HG03103 (cell line): ENCODE results near the gene CYTH1.

Source experiments
- ATAC-seq: cut with Tn5 transposase; IDR thresholded peaks from one replicate; pipeline ENCODE4 v1.9.1; 2021; ENCODE audit warnings: low read depth; ENCODE audit not compliant: unreplicated experiment

Gene CYTH1

DNA sequence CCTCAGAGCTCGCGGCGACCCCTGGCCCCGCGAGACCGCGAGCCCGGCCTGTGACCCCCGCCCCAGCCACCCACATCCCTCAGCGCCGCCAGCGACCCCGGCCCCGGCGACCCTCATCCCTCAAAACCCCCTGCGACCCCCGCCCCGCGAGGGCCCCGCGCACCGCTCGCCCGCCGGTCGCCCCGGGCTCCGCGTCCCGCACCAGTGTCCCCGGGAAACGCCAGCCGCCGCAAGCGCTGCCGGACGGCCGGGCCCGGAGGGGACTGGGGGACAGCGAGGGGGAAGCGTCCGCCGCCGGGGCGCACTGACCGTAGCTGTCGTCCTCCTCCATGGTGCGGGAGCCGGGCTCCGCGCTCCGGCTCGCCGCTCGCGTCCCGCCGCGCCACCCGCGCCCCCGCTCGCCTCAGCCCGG is at the start of gene CYTH1:
Gene CYTH1, minus strand, starts transcription at position 381 of the 412 bp plus-strand sequence. Its CDS starts 50 bp downstream, at position 331.
- peak; percentile 10 for ATAC-seq

DNA sequence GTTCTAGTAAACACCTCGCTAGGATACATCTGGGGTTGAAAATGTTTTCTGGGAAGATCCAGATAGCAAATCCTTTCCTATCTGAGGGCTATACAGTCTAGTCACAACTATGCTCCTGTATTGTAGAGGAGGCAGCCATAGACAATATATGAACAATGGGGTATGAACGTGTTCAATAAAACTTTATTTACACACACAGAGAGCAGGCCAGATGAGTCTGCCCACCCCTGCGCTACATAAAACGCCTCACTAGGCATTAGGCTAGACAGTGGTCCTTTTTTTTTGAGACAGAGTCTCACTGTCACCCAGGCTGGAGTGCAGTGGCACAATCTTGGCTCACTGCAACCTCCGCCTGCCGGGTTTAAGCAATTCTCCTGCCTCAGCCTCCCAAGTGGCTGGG is 47.4 kb upstream of the CYTH1 start:
- ATAC-seq = no peak

GRCh38 chr17:78828470-78829185 is 46.6 kb upstream of the CYTH1 start:
- ATAC-seq = no peak

DNA sequence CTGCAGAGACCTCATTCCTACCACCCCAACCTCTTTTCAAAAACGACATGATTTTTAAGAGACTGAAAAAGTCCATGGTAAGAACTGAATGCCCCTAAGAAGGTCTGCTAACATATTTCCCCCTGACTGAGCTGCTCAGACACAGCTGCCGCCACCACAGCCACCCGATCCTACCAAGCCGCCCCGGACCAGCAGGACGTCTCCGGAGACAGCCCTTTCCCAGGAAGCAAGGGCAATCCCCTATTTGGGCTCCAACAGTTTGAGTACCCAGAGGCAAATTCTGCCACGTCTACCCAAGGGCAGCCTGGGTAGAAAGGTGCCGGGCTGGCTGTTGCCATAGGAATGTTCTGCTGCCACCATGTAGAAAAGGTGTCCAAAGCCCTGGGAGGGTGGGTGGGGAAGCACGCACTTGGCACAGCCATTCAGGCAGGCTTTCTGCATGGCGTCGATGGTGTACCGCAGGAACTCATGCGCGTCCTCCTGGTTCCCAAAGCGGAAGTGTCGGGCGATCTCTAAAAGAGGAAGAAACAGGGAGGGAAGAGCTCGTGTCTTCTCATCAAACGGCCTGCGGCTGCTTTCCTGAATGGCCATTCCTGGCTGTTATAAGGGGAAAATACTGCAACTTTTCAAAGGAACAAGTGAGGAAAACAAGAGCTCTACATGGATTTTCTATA is 44.9 kb upstream of the CYTH1 start:
- no peak for ATAC-seq

GRCh38 chr17:78826421-78826820 is 44.3 kb upstream of the CYTH1 start:
- no peak for ATAC-seq

DNA sequence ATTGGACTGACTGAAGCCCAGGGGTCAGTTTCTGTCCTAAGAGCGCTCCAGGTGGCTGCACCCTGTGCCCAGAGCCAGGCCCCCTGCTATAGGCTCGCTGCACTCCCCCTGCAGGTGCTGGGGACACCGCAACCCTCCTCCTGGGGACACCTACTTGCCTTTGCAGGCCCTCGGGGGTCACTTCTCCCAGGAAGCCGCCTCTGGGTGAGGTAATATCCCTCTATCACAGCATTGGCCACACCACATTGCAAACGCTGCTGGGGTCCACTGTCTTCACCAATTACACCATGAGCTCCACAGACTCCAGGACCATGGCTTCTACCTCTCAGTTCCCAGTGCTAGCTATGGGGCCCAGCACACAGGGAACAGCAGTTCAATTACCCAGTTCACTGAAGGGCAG is 43.6 kb upstream of the CYTH1 start:
- ATAC-seq = no peak

GRCh38 chr17:78824240-78824639 is 42.2 kb upstream of the CYTH1 start:
- no peak for ATAC-seq

DNA sequence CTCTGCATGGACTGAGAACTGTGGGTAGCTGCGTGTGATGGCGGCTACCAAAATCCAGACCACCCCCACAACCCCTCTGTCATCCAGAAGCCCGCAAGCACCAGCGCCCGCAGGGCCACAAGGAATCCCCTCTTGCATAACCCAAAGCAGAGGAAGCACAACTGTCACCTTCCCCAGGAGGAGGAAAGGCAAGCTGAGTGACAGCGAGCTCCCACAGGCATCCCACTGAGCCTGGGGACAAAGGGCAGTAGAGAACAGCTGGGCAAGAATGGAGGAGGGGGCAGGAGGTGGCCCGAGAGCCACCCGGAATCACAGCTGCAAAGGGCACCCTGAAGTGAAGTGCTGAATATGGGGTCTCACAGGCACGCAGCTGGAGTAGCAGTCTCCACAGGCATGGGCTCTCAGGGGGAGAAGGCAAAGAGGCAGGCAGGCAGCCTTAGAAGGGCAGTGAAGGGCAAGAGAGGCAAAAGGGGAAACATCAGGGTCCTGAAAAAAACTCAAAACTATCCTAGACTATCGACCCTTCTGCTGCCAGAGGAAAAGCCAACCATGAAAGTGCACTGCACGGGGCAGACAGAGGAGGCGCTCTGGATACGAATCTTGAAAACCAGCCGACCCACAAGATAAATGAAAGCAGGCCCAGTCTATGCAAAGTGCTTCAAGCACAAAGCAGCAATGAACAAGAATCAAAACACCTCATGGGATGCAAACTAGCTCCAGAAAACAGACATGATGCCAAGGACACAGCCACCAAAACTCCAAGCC is 41.4 kb upstream of the CYTH1 start:
- no peak for ATAC-seq

DNA sequence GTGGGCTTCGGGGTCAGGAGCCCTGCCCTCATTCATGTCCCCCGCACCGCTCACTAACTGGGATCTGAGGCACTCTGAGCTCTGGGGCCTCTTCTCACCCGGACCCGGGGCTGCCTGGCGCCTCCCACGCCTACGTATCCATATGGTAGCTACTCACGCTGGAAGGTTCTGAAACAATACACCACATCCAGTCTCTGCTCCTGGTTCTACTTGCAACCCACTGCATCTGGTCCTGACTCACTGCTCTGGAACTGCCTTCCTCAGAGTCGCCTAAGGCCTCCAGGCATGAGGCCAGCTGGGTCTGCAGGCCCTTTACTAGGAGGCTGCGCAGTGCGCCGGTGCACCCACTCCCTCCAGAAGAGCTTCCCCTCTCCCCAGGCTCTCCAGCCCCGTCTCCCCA is 40.5 kb upstream of the CYTH1 start:
- no peak for ATAC-seq

GRCh38 chr17:78821961-78822360 is 39.9 kb upstream of the CYTH1 start:
- ATAC-seq = no peak

- ATAC-seq = no peak
Measured at GRCh38 chr17:78820841-78821240, 38.8 kb upstream of the CYTH1 start.

GRCh38 chr17:78819806-78820792 is 38.0 kb upstream of the CYTH1 start:
- ATAC-seq = no peak

DNA sequence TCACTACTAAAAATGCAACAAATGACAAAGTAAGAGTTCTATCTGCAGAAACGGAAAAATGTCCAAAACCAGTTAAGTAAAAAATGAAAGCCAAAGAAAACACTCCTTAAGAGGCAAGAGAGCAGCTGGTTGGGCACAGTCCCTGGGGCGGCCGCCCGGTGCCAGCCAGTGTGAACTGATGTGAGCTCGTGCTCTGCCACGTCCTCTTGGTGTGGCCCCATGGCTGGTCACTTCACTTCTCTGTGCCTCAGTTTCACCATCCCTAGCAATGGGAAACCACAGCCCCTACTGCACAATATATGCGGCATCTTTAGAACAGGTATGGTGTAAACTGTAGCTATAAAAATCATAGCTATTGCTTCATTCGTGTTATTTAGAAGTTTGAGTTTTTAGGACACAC is 37.3 kb upstream of the CYTH1 start:
- no peak for ATAC-seq

GRCh38 chr17:78818932-78819331 is 36.9 kb upstream of the CYTH1 start:
- ATAC-seq = no peak

- ATAC-seq = no peak
Measured at GRCh38 chr17:78818152-78818846, 36.2 kb upstream of the CYTH1 start.

DNA sequence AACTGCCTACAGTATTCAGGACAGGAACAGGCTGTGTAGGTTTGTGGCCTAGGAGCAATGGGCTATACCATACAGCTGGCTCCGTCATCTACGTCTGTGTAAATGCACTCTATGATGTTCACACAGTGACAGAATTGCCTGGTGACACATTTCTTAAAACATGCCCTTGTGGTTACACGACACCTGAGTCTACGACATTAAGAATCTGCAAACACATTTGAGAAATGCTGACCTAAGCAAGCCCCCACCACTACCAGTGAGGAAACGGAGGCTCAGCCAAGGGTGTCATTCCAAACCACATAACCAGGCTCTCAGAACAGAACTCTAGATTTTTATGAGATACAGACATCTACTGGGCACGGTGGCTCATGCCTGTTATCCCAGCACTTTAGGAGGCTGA is 35.0 kb upstream of the CYTH1 start:
- ATAC-seq = no peak

DNA sequence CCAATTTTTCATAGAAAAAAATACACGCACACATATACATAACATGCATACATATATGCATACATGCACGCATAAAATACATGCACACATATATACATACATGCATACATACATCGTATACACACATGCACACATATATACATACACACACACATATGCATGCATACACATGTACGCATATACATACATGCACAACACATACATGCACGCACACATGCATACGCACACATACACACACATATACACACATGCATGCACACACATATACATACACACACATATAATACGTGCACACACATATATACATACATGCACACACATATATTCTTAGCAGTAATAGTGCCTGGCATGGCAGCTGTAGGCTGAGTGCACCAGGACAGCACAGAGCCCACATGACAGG is 33.6 kb upstream of the CYTH1 start:
- ATAC-seq = no peak

DNA sequence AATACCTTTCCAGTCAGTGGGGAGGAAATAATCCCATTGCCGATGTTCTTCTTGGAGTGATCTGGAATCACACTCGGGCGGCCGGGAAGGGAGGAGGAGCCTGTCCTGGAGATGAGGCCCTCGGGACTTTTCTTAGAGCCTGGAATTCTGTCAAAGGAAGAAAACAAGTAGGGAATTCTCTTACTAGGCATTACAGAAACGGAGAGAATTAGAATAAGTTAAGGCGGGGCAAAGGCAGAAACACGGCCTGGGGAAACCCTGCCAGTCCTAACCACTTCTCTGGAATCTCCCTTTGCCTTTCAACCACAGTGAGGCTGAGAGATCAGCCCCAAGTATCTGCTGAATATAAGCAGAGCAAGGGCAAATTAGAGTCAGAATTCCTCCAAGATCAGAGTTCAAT is 30.8 kb upstream of the CYTH1 start:
- ATAC-seq = no peak

DNA sequence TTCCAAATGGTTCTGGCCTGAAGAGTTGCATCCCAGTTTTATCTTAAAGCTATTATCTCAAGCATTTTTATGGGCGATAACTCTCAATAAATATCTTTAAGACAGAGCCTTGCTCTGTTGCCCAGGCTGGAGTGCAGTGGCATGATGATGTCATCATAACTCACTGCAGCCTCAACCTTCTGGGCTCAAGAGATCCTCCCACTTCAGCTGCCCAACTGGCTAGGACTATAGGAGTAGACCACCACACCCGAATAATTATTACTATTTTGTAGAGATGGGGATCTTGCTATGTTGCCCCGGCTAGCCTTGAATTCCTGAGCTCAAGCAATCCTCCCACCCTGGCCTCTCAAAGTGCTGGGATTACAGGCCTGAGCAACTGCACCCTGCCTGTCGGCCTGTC is 26.1 kb upstream of the CYTH1 start:
- ATAC-seq = no peak

DNA sequence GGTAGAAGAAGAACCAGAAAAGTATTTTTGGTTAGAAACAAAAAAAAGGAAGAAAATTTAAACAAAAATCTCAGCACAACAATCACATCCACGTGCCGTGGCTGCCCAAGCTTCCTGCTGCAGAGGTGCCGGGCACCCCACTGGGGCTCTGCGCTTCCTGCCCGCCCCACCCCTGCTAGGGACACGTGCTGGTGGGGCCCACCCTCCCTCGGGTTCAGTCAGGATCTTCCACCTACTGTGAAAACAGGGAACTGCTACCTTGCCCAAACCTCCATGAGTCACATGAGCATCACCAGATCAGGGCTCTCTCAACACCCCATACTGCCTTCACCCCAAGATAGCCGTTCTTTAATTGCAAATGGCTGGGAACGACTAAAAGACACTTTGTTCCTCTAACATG is 24.4 kb upstream of the CYTH1 start:
- no peak for ATAC-seq
